ENCODE data around the gene PKLR. TPM values are rescaled to one million over a fixed set of nuclear protein-coding genes. Genes with fewer than 3 reads are reported as not detected.

Gene PKLR
- total RNA-seq, 1 experiment from 2014 or later, result 0.17 TPM

GRCh38 chr1:155325603-155325893 is 24.3 kb upstream of the PKLR start:
- Histone ChIP-seq H3K9ac (ENCODE audit: low read length) (peak overlapping the region; percentile 87), H2AFZ (ENCODE audit: low read depth, low read length, poor library complexity, severe bottlenecking) (no peak overlapping the region), H4K20me1 (ENCODE audit: insufficient read depth) (no peaks in the 10 kb centered on the region), H3K27ac (ENCODE audit: low read depth, low read length) (peak overlapping the region; percentile 96), H3K4me1 (ENCODE audit: control insufficient read depth in 1 of 2, insufficient read depth in 2 of 2, low read length in 2 of 2) (peaks cover 15 to 25% of the 10 kb centered on the region in 2 experiments), H3K27me3 (ENCODE audit: insufficient read depth, low read length) (no peaks in the 10 kb centered on the region), H3K36me3 (ENCODE audit: control insufficient read depth in 1 of 2, insufficient read depth in 2 of 2, low read length in 2 of 2) (peaks cover 18 to 21% of the 10 kb centered on the region in 2 experiments; a peak in 3 of 4 replicates), H3K4me3 (replicated peaks in 1 of 2; ENCODE audit: low read depth in 1 of 2, low read length in 2 of 2) (peak overlapping the region; percentile 83 to 96), H3K79me2 (ENCODE audit: insufficient read depth, low read length) (peaks cover 39% of the 10 kb centered on the region; the same call in 1 of the 2 replicates), H3K9me3 (ENCODE audit: control insufficient read depth in 1 of 2, insufficient read depth in 1 of 2, low read depth in 1 of 2, low read length in 2 of 2) (no peaks in the 10 kb centered on the region), H3K9me2 (ENCODE audit: insufficient read depth) (no peaks in the 10 kb centered on the region), H3K4me2 (ENCODE audit: low read length) (peak overlapping the region; percentile 100)
- ATAC-seq (no peak), DNase-seq (ENCODE audit: low read depth, low spot score) (no peak)
- RAD21 ChIA-PET (ENCODE audit: low non-redundant PET in 1 of 2, low total read pairs in 2 of 2, uncharacterized antibody in 2 of 2, unreplicated experiment in 2 of 2), result no interaction called here
- CTCF ChIA-PET, result interaction anchor here (1.0 to 3.9 kb wide), 2 partner anchors 47 to 75 kb away, joined by 5 to 44 read pairs; no protein-coding TSS in a partner anchor
- POLR2A ChIA-PET, result interaction anchor here (1.2 kb wide), 1 partner anchor 74 kb away, joined by 3 read pairs; no protein-coding TSS in a partner anchor
- BruUV-seq (replicated peaks), result no TSS peak
- intact Hi-C loops (cut with micrococcal nuclease), result loop anchor here (10.0 kb wide), 1 partner anchor 151 kb away; the partner anchor contains the start of genes KRTCAP2 and TRIM46
- no peak for TF ChIP-seq ZNF274 (IDR thresholded peaks at IDR 0.05; ENCODE audit: low read depth, low read length)
- TF ChIP-seq SRF (IDR thresholded peaks at IDR 0.05; ENCODE audit: low read depth), result no peak
- no peak for TF ChIP-seq CBX3 (IDR thresholded peaks at IDR 0.05; ENCODE audit: low read depth)
- TF ChIP-seq RAD21 (IDR thresholded peaks at IDR 0.05; ENCODE audit: low read depth), result no peak
- no peak for TF ChIP-seq YY1 (IDR thresholded peaks at IDR 0.05; ENCODE audit: extremely low read depth, insufficient replicate concordance, low read depth, low read length)
- TF ChIP-seq SIN3A (IDR thresholded peaks at IDR 0.05; ENCODE audit: low read depth), result no peak
- TF ChIP-seq, protein P1, sequence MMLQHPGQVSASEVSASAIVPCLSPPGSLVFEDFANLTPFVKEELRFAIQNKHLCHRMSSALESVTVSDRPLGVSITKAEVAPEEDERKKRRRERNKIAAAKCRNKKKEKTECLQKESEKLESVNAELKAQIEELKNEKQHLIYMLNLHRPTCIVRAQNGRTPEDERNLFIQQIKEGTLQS (IDR thresholded peaks at IDR 0.05), result no peak
- no peak for TF ChIP-seq SP1 (IDR thresholded peaks at IDR 0.05; ENCODE audit: low read depth)
- TF ChIP-seq EZH2 (IDR thresholded peaks at IDR 0.05), result no peak
- no peak for TF ChIP-seq ZBTB33 (IDR thresholded peaks at IDR 0.05; ENCODE audit: extremely low read depth, insufficient replicate concordance, low read length)
- no peak for TF ChIP-seq POLR2AphosphoS5 (IDR thresholded peaks at IDR 0.05; ENCODE audit: low read depth, low read length)
- TF ChIP-seq ZFX (IDR thresholded peaks at IDR 0.05), result no peak
- no peak for TF ChIP-seq POLR2A (IDR thresholded peaks at IDR 0.05; ENCODE audit: borderline replicate concordance, extremely low read depth, insufficient read depth, insufficient read length)
- no peak for TF ChIP-seq EGR1 (IDR thresholded peaks at IDR 0.05; ENCODE audit: low read depth)
- TF ChIP-seq TCF7L2 (IDR thresholded peaks at IDR 0.05; ENCODE audit: borderline replicate concordance, extremely low read depth, insufficient read depth, insufficient read length), result no peak
